Neural crest cell (in vitro differentiated cells): ENCODE measurements around the gene FMNL1. TPM values are rescaled to one million over a fixed set of nuclear protein-coding genes. Genes with fewer than 3 reads are reported as not detected.

ENCODE experiments used
- DNase-seq: peaks from one replicate; pipeline ENCODE4 v3.0.0; 2021; ENCODE audit warnings: low read depth, mixed read lengths, low spot score
- H3K27ac Mint-ChIP-seq: one replicate; pipeline ENCODE4 v1.8.0; 2021; ENCODE audit warnings: mild to moderate bottlenecking, mixed read lengths; ENCODE audit not compliant: unreplicated experiment
- H3K27me3 Mint-ChIP-seq: 2 replicates; pipeline ENCODE4 v1.8.0; 2021; ENCODE audit warnings: low read depth, mild to moderate bottlenecking, mixed read lengths
- H3K36me3 Mint-ChIP-seq: 2 replicates; pipeline ENCODE4 v1.8.0; 2021; ENCODE audit warnings: low read depth, mild to moderate bottlenecking, mixed read lengths
- H3K4me1 Mint-ChIP-seq: 2 replicates; pipeline ENCODE4 v1.8.0; 2021; ENCODE audit warnings: mixed read lengths
- H3K4me3 Mint-ChIP-seq: one replicate; pipeline ENCODE4 v1.8.0; 2021; ENCODE audit warnings: mild to moderate bottlenecking, mixed read lengths
- H3K9me3 Mint-ChIP-seq: 2 replicates; pipeline ENCODE4 v1.8.0; 2021; ENCODE audit warnings: mixed read lengths
- total RNA-seq: library from RNA; stranded (reverse); gene quantifications from 2 replicates; pipeline ENCODE4 v1.2.1, GENCODE V29; 2021
- TF ChIP-seq, protein P1 (sequence below): fragments of 200-600 bp; sonication (generic); conservative IDR thresholded peaks from 2 replicates; pipeline ENCODE4 v1.5.0; 2021; ENCODE audit warnings: antibody characterized with exemption, mild to moderate bottlenecking

Gene FMNL1
- total RNA-seq, 1 donor from 2014 or later: 1.2 TPM

DNA sequence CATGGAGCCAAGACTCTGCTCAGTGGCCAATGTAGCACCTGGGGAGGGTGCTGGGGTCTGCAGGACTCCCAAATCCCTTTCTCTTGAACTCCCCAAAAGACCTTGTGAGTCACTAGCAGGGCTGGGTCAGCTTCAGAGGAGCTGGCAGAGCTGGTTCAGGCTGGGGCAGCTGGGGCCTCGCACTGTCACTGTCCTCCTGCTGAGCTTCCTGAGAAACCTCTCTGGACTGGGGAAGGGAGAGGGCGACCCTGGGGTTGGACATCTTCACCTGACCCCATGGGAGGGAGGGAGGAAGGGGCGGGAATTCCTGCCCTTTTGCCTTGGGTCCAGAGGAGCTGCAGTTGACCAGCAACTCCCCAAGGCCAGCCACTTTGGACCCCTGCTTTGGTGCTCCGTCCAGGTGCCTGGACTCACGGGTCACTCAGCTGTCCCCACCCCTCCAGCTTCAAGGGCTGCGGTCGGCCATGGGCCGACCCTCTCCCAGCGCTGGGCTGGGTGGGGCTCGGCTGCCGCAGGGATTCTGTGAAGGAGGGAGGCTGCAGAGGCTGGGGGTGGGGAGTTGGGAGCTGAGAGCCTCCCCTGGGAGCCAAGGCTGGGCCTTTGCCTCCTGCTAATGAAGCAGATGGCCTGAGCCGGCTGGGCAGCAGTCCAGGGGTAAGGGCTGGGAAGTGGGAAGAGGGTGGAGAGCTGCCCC is 9.2 kb downstream of the FMNL1 start:
- Mint-ChIP-seq H3K36me3 (no peaks in the 10 kb centered on the region), H3K4me3 (no peak overlapping the region), H3K4me1 (no peaks in the 10 kb centered on the region), H3K27me3 (peaks cover 33% of the 10 kb centered on the region), H3K9me3 (no peaks in the 10 kb centered on the region), H3K27ac (no peak overlapping the region)
- TF ChIP-seq, protein P1, sequence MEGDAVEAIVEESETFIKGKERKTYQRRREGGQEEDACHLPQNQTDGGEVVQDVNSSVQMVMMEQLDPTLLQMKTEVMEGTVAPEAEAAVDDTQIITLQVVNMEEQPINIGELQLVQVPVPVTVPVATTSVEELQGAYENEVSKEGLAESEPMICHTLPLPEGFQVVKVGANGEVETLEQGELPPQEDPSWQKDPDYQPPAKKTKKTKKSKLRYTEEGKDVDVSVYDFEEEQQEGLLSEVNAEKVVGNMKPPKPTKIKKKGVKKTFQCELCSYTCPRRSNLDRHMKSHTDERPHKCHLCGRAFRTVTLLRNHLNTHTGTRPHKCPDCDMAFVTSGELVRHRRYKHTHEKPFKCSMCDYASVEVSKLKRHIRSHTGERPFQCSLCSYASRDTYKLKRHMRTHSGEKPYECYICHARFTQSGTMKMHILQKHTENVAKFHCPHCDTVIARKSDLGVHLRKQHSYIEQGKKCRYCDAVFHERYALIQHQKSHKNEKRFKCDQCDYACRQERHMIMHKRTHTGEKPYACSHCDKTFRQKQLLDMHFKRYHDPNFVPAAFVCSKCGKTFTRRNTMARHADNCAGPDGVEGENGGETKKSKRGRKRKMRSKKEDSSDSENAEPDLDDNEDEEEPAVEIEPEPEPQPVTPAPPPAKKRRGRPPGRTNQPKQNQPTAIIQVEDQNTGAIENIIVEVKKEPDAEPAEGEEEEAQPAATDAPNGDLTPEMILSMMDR: no peak
- no peak for DNase-seq

DNA sequence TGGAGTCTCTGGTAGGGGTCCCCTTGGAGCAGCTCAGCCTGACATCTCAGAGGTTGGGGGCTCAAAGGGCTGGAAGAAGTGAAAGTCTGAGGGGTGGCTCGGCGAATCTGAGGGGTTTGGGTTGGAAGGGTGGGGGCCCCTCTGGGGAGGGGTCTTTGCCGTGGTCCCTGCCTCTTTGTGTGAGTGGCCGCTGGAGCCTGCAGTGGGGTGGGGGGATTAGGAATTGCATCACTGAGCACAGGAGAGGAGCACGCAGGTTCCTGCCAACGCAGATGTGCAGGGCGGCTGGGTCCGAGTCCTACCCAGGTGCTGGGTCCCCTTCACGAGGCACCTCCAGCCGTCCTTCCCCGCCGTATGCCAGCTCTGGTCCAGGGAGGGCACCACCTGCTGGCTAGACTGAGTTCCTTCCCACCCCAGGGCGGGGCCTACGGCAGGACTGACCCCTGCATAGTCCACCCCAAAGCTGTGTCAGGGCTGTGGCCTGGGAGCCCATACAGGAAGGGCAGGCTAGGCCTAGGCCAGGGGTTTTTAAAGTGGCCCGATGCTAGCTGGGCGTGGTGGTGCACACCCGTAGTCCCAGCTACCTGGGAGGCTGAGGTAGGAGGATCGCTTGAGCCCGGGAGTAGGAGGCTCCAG is 9.9 kb downstream of the FMNL1 start:
- Mint-ChIP-seq H3K36me3 (no peaks in the 10 kb centered on the region), H3K9me3 (no peaks in the 10 kb centered on the region), H3K4me1 (no peaks in the 10 kb centered on the region), H3K27me3 (peaks cover 32% of the 10 kb centered on the region), H3K27ac (no peak overlapping the region), H3K4me3 (no peak overlapping the region)
- TF ChIP-seq, protein P1: peak; percentile 39
- no peak for DNase-seq

DNA sequence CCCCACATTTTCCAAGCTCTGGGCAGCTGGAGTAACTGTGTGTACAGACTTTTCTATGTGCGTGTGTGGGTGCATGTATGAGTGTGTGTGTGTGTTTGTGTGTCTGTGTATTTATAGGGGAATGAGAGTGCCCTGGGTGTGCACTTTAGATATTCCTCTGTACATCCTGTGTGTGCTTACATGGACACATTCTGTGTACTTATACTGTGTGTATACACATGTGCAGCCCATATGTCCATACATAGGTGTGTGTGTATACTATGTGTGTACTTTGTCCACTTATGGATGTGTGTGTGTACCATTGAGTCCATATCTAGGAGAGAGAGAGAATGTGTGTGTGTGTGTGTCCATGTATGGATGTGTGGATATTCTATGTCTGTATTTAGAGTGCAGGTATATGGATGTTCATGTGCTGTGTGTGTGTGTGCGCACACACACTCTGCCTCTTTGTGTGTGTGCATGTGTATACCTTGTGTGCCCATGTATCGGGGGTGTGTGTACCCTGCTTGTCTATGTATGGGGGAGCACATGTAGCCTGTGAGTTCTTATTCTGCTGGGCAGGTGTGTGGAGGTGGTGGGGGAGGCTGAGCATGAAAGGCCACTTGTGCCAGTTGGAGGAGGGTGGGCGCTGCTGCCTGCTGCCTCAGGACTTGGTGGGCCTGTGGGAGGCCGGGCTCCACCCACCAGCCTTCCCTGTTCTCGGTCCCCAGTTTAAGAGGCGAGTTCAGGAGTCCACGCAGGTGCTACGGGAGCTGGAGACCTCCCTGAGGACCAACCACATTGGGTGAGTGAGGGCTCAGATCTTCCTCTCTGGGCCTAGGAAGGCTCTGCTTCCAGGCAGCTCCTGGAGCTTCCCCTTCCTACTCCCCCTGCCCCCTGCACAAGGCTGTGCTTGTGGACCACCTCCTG is 11.1 kb downstream of the FMNL1 start:
- Mint-ChIP-seq H3K27ac (peak overlapping the region; percentile 43), H3K4me3 (no peak overlapping the region), H3K36me3 (no peaks in the 10 kb centered on the region), H3K4me1 (no peaks in the 10 kb centered on the region), H3K27me3 (peaks cover 36% of the 10 kb centered on the region), H3K9me3 (no peaks in the 10 kb centered on the region)
- TF ChIP-seq, protein P1: no peak
- no peak for DNase-seq

DNA sequence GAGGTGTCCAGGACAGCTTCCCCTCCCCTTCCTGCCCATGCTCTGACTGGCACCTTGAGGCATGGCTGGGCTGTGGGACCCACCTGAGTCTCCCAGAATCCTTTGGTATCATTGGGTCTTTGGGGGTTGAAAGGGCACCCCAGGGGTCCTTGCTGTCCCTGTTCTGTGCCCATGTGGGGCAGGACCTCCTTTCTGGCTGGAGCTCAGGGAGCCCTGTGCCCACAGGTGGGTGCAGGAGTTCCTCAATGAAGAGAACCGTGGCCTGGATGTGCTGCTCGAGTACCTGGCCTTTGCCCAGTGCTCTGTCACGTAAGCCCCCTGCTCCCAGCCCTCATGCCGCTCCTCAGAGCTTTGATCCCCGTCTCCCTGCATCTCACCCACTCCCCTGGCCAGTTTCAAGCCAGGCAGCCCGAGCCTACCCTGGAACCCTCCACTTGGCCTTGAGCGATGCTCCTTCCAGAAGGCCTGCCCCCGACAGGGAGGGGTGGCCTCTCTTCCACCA is 11.8 kb downstream of the FMNL1 start:
- Mint-ChIP-seq H3K27me3 (peaks cover 43% of the 10 kb centered on the region), H3K4me1 (no peaks in the 10 kb centered on the region), H3K4me3 (no peak overlapping the region), H3K27ac (no peak overlapping the region), H3K9me3 (no peaks in the 10 kb centered on the region), H3K36me3 (no peaks in the 10 kb centered on the region)
- DNase-seq: no peak
- TF ChIP-seq, protein P1: no peak

DNA sequence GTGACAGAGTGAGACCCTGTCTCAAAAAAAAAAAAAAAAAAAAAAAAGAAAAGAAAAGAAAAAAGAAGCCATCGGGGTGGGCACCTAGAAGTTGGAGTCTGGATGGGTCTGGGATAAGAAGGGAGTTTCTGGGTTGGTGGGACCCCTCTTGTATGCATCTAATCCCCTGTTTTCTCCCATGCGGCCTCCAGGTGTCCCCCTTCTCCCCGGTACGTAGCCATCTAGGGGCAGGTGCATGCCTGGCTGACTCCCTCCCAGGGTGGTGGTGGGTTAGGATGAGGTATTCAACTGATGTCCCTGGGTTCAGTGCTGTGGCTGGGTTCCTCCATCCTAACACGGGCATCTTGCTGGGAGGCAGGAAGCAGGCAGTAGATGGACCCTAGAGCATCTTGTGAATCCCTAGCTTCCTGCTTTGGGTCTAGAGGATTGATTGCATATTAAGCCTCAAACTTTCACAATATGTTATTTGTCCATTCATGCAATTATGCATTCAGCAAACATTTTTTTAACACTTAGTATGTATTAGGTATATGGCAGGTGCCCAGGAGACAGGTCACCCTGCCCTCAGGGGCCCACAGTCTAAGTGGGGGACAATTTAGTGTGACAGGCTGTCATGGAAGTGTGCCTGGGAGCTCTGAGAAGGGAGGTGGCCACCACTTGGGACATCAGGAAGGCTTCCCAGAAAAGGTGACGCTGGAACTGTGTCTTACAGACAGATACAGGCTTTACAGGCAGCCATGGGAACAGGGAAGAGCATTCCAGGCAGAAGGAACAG is 13.1 kb downstream of the FMNL1 start:
- no peak for DNase-seq
- Mint-ChIP-seq H3K4me1 (no peaks in the 10 kb centered on the region), H3K27ac (no peak overlapping the region), H3K4me3 (no peak overlapping the region), H3K36me3 (no peaks in the 10 kb centered on the region), H3K9me3 (no peaks in the 10 kb centered on the region), H3K27me3 (peaks cover 56% of the 10 kb centered on the region)
- TF ChIP-seq, protein P1: peak; percentile 52
